Esophagus squamous epithelium (tissue), 4 donors: ENCODE results near the gene ZNF865.

Source experiments
- POLR2A ChIP-seq, 4 donors: fragments of 450-650 bp; IDR thresholded peaks; one replicate each; pipeline ENCODE4 v1.6.1; 2017; ENCODE audit warnings: antibody characterized with exemption in 4 of 4, mild to moderate bottlenecking in 4 of 4, moderate library complexity in 3 of 4
- TF ChIP-seq, protein P1 (sequence below), 6 experiments: fragments of 450-650 bp in 4 of 6; fragments of 200-600 bp in 2 of 6; sonication (generic) in 2 of 6; IDR thresholded peaks; one replicate each; pipeline ENCODE4 v1.5.1; 2016 to 2019; ENCODE audit warnings: antibody characterized with exemption in 6 of 6, mild to moderate bottlenecking in 4 of 6, moderate library complexity in 4 of 6

DNA sequence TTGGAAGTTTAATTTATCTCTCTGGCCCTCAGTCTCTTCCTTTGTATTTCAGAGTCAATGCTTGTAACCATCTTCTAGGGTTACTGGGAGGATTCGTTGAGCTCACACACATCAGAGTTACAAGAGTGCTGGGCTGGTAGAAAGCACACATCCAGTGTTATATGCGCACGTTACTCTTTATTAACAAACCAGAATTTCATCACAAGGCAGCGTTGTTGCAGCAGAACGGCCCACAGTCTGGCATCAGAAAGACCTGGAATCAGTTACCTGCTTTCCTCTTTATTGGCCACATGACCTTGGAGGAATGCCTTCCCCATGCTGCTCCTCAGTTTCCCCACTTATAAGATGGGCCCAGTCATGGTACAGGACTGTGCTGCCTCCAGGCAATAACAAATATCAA is 3.9 kb downstream of the ZNF865 start:
- TF ChIP-seq, protein P1, sequence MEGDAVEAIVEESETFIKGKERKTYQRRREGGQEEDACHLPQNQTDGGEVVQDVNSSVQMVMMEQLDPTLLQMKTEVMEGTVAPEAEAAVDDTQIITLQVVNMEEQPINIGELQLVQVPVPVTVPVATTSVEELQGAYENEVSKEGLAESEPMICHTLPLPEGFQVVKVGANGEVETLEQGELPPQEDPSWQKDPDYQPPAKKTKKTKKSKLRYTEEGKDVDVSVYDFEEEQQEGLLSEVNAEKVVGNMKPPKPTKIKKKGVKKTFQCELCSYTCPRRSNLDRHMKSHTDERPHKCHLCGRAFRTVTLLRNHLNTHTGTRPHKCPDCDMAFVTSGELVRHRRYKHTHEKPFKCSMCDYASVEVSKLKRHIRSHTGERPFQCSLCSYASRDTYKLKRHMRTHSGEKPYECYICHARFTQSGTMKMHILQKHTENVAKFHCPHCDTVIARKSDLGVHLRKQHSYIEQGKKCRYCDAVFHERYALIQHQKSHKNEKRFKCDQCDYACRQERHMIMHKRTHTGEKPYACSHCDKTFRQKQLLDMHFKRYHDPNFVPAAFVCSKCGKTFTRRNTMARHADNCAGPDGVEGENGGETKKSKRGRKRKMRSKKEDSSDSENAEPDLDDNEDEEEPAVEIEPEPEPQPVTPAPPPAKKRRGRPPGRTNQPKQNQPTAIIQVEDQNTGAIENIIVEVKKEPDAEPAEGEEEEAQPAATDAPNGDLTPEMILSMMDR (IDR thresholded peaks at IDR 0.05) = no peak
- no peak for TF ChIP-seq POLR2A (IDR thresholded peaks at IDR 0.05)
